Ureter (tissue), 1 donor: ENCODE data around the gene EIF4G1. TPM values are rescaled to one million over a fixed set of nuclear protein-coding genes. Genes with fewer than 3 reads are reported as not detected.

Experiments used
- total RNA-seq: library from RNA; stranded (reverse); gene quantifications from one replicate; pipeline ENCODE4 v1.2.4, GENCODE V29; 2023
- donor health status: DM: yes; HTN: yes; CAD: no.

Gene EIF4G1
- total RNA-seq, 1 donor from 2014 or later, result 351 TPM

Other genes with a start within 250 kb of the EIF4G1 start
- not detected for gene HTR3E, start 217.5 kb upstream of the EIF4G1 start, total RNA-seq
- gene EIF2B5, start 179.2 kb upstream of the EIF4G1 start, total RNA-seq, result 48.6 TPM
- gene DVL3, start 159.2 kb upstream of the EIF4G1 start, total RNA-seq, result 61.1 TPM
- gene AP2M1, start 139.8 kb upstream of the EIF4G1 start, total RNA-seq, result 243 TPM
- gene ABCF3, start 128.4 kb upstream of the EIF4G1 start, total RNA-seq, result 77.6 TPM
- gene VWA5B2, start 85.0 kb upstream of the EIF4G1 start, total RNA-seq, result not detected
- 46.2 TPM for gene ALG3, start 65.6 kb upstream of the EIF4G1 start, total RNA-seq
- gene EEF1AKMT4, start 64.9 kb upstream of the EIF4G1 start, total RNA-seq, result 3.1 TPM
- not detected for gene CAMK2N2, start 53.1 kb upstream of the EIF4G1 start, total RNA-seq
- 0.81 TPM for gene ECE2, start 38.6 kb upstream of the EIF4G1 start, total RNA-seq
- 136 TPM for gene PSMD2, start 15.4 kb upstream of the EIF4G1 start, total RNA-seq
- gene FAM131A, start 23.0 kb downstream of the EIF4G1 start, total RNA-seq, result 13.5 TPM
- gene CLCN2, start 47.0 kb downstream of the EIF4G1 start, total RNA-seq, result 11.7 TPM
- 79.6 TPM for gene POLR2H, start 47.1 kb downstream of the EIF4G1 start, total RNA-seq
- 0.89 TPM for gene THPO, start 63.6 kb downstream of the EIF4G1 start, total RNA-seq
- 16.8 TPM for gene CHRD, start 65.4 kb downstream of the EIF4G1 start, total RNA-seq
- gene EPHB3, start 247.2 kb downstream of the EIF4G1 start, total RNA-seq, result 4.9 TPM